HG02642 (cell line): ENCODE measurements around the gene DOCK10.
A peak's percentile ranks its signal among the peaks of the same experiment; 100 is the strongest.

Experiments used
- ATAC-seq: cut with Tn5 transposase; IDR thresholded peaks from one replicate; pipeline ENCODE4 v1.9.1; 2021; ENCODE audit warnings: mild to moderate bottlenecking; ENCODE audit not compliant: unreplicated experiment, poor library complexity

DOCK10 gene

GRCh38 chr2:224982910-224983711, 59.2 kb downstream of the DOCK10 start:
- peak; percentile 62 for ATAC-seq

GRCh38 chr2:224982226-224982625, 60.0 kb downstream of the DOCK10 start:
- ATAC-seq = peak; percentile 5

GRCh38 chr2:224976629-224977525, 65.4 kb downstream of the DOCK10 start:
- peak; percentile 47 for ATAC-seq

GRCh38 chr2:224975761-224976160, 66.5 kb downstream of the DOCK10 start:
- ATAC-seq = no peak

- peak; percentile 40 for ATAC-seq
Measured at GRCh38 chr2:224973112-224974016, 68.9 kb downstream of the DOCK10 start.

GRCh38 chr2:224971214-224971613, 71.1 kb downstream of the DOCK10 start:
- no peak for ATAC-seq

GRCh38 chr2:224970311-224970710, 72.0 kb downstream of the DOCK10 start:
- no peak for ATAC-seq

- no peak for ATAC-seq
Measured at GRCh38 chr2:224969633-224970260, 72.5 kb downstream of the DOCK10 start.

GRCh38 chr2:224969095-224969494, 73.2 kb downstream of the DOCK10 start:
- ATAC-seq = no peak

- no peak for ATAC-seq
Measured at GRCh38 chr2:224968051-224968450, 74.2 kb downstream of the DOCK10 start.

GRCh38 chr2:224966613-224967012, 75.7 kb downstream of the DOCK10 start:
- ATAC-seq = no peak

- ATAC-seq = no peak
Measured at GRCh38 chr2:224959556-224959955, 82.7 kb downstream of the DOCK10 start.

- ATAC-seq = no peak
Measured at GRCh38 chr2:224958873-224959272, 83.4 kb downstream of the DOCK10 start.

GRCh38 chr2:224958462-224958857, 83.8 kb downstream of the DOCK10 start:
- no peak for ATAC-seq

- peak; percentile 88 for ATAC-seq
Measured at GRCh38 chr2:224957540-224958461, 84.5 kb downstream of the DOCK10 start.

- no peak for ATAC-seq
Measured at GRCh38 chr2:224956706-224957105, 85.6 kb downstream of the DOCK10 start.

GRCh38 chr2:224954980-224955379, 87.3 kb downstream of the DOCK10 start:
- ATAC-seq = no peak

GRCh38 chr2:224952936-224953657, 89.2 kb downstream of the DOCK10 start:
- peak; percentile 59 for ATAC-seq
